IPS-NIHi11 (cell line): ENCODE data around the gene MYRIP.
"Not testable (repeated sequence)": the region's sequence is repeated elsewhere in the genome, so short reads cannot be mapped to it uniquely, and the experiment has no call there.

Experiments used
- DNase-seq: peaks from one replicate; pipeline ENCODE4 v3.0.0; 2012; ENCODE audit warnings: mixed read lengths, low spot score

Gene MYRIP

GRCh38 chr3:40130721-40131120 is 321.3 kb downstream of the MYRIP start:
- no peak for DNase-seq

GRCh38 chr3:40133886-40134575 is 324.6 kb downstream of the MYRIP start:
- DNase-seq, result not testable (repeated sequence)

GRCh38 chr3:40137591-40138295 is 328.3 kb downstream of the MYRIP start:
- DNase-seq, result no peak

GRCh38 chr3:40143283-40144090 is 334.1 kb downstream of the MYRIP start:
- no peak for DNase-seq

GRCh38 chr3:40148827-40149226 is 339.4 kb downstream of the MYRIP start:
- DNase-seq, result no peak

GRCh38 chr3:40152482-40153133 is 343.2 kb downstream of the MYRIP start:
- no peak for DNase-seq

GRCh38 chr3:40160933-40161332 is 351.5 kb downstream of the MYRIP start:
- DNase-seq, result no peak

GRCh38 chr3:40162616-40163015 is 353.2 kb downstream of the MYRIP start:
- DNase-seq, result no peak

GRCh38 chr3:40166997-40167396 is 357.6 kb downstream of the MYRIP start:
- DNase-seq, result peak; percentile 58

- DNase-seq, result no peak
Measured at GRCh38 chr3:40167958-40168357, 358.5 kb downstream of the MYRIP start.

- DNase-seq, result no peak
Measured at GRCh38 chr3:40169983-40170382, 360.6 kb downstream of the MYRIP start.

- DNase-seq, result no peak
Measured at GRCh38 chr3:40170395-40170794, 361.0 kb downstream of the MYRIP start.

GRCh38 chr3:40172560-40172959 is 363.2 kb downstream of the MYRIP start:
- DNase-seq, result no peak

- no peak for DNase-seq
Measured at GRCh38 chr3:40173227-40173721, 363.9 kb downstream of the MYRIP start.

- no peak for DNase-seq
Measured at GRCh38 chr3:40178012-40178594, 368.7 kb downstream of the MYRIP start.

- peak; percentile 70 for DNase-seq
Measured at GRCh38 chr3:40179016-40179415, 369.6 kb downstream of the MYRIP start.

GRCh38 chr3:40181182-40181581 is 371.8 kb downstream of the MYRIP start:
- DNase-seq, result peak; percentile 37

- no peak for DNase-seq
Measured at GRCh38 chr3:40185029-40185695, 375.8 kb downstream of the MYRIP start.

- DNase-seq, result no peak
Measured at GRCh38 chr3:40186508-40186907, 377.1 kb downstream of the MYRIP start.

GRCh38 chr3:40187945-40188344 is 378.5 kb downstream of the MYRIP start:
- no peak for DNase-seq

GRCh38 chr3:40189118-40189517 is 379.7 kb downstream of the MYRIP start:
- DNase-seq, result no peak
